ENCODE measurements around the gene PRELID2. TPM values are rescaled to one million over a fixed set of nuclear protein-coding genes. Genes with fewer than 3 reads are reported as not detected.

Gene PRELID2
- total RNA-seq = 29.8 and 31.4 TPM in 2 replicates

GRCh38 chr5:145834917-145835847 is at the start of gene PRELID2:
PRELID2 (minus strand) TSS chr5:145835342; CDS start chr5:145835251, 91 bp downstream.

DNA sequence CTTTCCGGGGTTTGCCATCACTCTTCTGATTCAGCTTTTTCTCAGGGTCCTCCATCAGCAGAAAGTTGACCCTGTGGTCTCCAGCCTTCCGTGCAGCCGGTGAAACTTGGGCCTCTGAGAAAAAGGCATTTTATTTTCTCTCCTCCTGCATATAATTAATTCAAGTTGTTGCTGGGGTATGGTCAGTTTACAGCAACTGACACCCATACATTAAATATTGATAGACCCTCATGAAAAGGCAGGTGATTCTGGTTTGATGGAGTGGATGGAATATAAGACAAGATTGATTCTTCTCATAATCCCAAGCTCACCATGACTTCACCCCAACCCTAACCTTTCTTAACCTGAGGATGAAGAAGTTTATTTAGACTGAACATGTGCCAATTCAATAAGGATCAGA is 37.8 kb upstream of the PRELID2 start, which contains the start of gene GRXCR2:
TSS of gene GRXCR2 (minus strand) at position 101 of the 400 bp plus-strand sequence. CDS start at position 55, 46 bp downstream.

Other genes starting within 250 kb of the PRELID2 start
- gene GRXCR2, start 37.7 kb upstream of the PRELID2 start, total RNA-seq = not detected in 2 replicates
- gene SH3RF2, start 101.2 kb upstream of the PRELID2 start, total RNA-seq = under 0.01 TPM in 1 of 2 replicates, not detected in the other